Adrenal gland (tissue), 5 donors: ENCODE measurements around the gene IGF2BP2.

Experiments used
- CTCF ChIP-seq, 6 experiments: fragments of 450-650 bp in 4 of 6; fragments of 200-600 bp in 2 of 6; sonication (generic) in 1 of 6; IDR thresholded peaks; 1 replicate in 5 of 6; 2 replicates in 1 of 6; pipeline versions ENCODE4 v1.5.1 to v1.8.0; 2016 to 2021; ENCODE audit warnings: antibody characterized with exemption in 6 of 6, mild to moderate bottlenecking in 2 of 6, moderate library complexity in 1 of 6
- POLR2A ChIP-seq, 2 donors: fragments of 450-650 bp; IDR thresholded peaks; one replicate each; pipeline ENCODE4 v1.6.1; 2017; ENCODE audit warnings: antibody characterized with exemption in 2 of 2, mild to moderate bottlenecking in 2 of 2, moderate library complexity in 1 of 2
- donor health status: DM: no; HTN: no; CAD: no.

- TF ChIP-seq CTCF (IDR thresholded peaks at IDR 0.05) = no peak
- no peak for TF ChIP-seq POLR2A (IDR thresholded peaks at IDR 0.05)
These were observed 11.1 kb downstream of the IGF2BP2 start for GRCh38 chr3:185813691-185814215.
